ENCODE measurements around the gene ACOX2. TPM values are rescaled to one million over a fixed set of nuclear protein-coding genes. Genes with fewer than 3 reads are reported as not detected.

ACOX2 gene
- total RNA-seq, 2 donors from 2014 or later, result 2.3 to 5.9 TPM

Other genes with a start within 250 kb of the ACOX2 start
- 1 to 10 TPM; 3.6 to 4.3 TPM for gene RPP14, start 230.9 kb downstream of the ACOX2 start, total RNA-seq
- 1 to 10 TPM in 1 of 2 donors, under 1 TPM in 1; 0.99 to 4.9 TPM for gene HTD2, start 230.7 kb downstream of the ACOX2 start, total RNA-seq
- 10 to 100 TPM in 1 of 2 donors, 1 to 10 TPM in 1; 8.2 to 12.7 TPM for gene PXK, start 204.3 kb downstream of the ACOX2 start, total RNA-seq
- 10 to 100 TPM; 23.4 to 32.7 TPM for gene PDHB, start 103.4 kb downstream of the ACOX2 start, total RNA-seq
- gene KCTD6, start 45.1 kb downstream of the ACOX2 start, total RNA-seq, result 10 to 100 TPM in 1 of 2 donors, 1 to 10 TPM in 1; 1.3 to 13.0 TPM
- gene FAM107A, start 40.2 kb upstream of the ACOX2 start, total RNA-seq, result 10 to 100 TPM; 14.5 to 26.4 TPM
- 1 to 10 TPM in 1 of 2 donors, not detected in 1; 1.8 TPM for gene FAM3D, start 129.6 kb upstream of the ACOX2 start, total RNA-seq

Measured in body of pancreas (tissue), 2 donors.